Measurements from ENCODE around the gene CDH20.

Gene CDH20

DNA sequence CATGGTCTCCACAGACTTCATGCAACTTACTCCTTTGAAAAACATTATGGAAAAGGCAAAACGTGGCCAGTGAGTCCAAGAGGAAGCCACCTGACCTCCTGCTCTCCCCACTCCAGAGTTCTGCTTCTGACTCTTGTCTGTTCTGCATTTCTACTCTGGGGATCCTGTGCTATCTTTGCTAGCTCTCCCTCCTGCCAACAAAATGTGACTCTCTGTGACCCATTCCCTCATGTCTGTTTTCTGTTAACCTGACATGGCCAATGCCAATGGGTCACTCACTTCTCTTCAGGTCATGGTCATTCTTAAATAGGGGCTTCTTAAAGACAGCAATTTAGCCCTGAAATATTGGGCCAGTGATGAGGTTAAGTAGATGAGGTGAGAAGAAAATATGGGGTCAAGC is 210.3 kb downstream of the CDH20 start:
- no peaks in the 10 kb centered on the region for H3K9me3 Mint-ChIP-seq
- no peaks in the 10 kb centered on the region for H3K27me3 Mint-ChIP-seq (ENCODE audit: low read depth)
- H3K36me3 Mint-ChIP-seq (ENCODE audit: low read depth), result no peaks in the 10 kb centered on the region
- H3K4me1 Mint-ChIP-seq (ENCODE audit: low read depth), result no peaks in the 10 kb centered on the region
- H3K4me3 Mint-ChIP-seq, result no peak overlapping the region
- no peak for DNase-seq (ENCODE audit: low spot score)
- H3K27ac Mint-ChIP-seq, result no peak overlapping the region

DNA sequence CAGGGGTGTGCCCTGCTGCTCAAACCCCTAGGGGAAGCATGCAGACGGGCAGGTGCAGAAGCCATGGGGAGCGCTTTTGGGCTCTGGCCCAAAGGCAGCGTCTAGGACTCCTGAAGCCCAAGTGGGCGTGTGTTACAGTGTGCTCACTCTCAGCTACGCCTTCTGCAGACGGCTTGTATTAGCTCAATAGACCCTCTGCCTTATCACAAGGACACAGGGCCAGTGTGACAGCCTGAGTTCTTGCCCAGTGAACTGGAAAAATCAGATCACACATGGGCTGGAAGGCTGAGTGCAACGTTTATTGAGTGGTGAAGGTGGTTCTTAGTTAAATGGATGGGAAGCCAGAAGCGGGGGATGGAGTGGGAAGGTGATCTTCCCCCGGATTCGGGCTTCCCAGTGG is 210.9 kb downstream of the CDH20 start:
- Mint-ChIP-seq H3K27ac (no peak overlapping the region), H3K4me3 (no peak overlapping the region), H3K27me3 (ENCODE audit: low read depth) (no peaks in the 10 kb centered on the region), H3K36me3 (ENCODE audit: low read depth) (no peaks in the 10 kb centered on the region), H3K4me1 (ENCODE audit: low read depth) (no peaks in the 10 kb centered on the region), H3K9me3 (no peaks in the 10 kb centered on the region)
- no peak for DNase-seq (ENCODE audit: low spot score)

DNA sequence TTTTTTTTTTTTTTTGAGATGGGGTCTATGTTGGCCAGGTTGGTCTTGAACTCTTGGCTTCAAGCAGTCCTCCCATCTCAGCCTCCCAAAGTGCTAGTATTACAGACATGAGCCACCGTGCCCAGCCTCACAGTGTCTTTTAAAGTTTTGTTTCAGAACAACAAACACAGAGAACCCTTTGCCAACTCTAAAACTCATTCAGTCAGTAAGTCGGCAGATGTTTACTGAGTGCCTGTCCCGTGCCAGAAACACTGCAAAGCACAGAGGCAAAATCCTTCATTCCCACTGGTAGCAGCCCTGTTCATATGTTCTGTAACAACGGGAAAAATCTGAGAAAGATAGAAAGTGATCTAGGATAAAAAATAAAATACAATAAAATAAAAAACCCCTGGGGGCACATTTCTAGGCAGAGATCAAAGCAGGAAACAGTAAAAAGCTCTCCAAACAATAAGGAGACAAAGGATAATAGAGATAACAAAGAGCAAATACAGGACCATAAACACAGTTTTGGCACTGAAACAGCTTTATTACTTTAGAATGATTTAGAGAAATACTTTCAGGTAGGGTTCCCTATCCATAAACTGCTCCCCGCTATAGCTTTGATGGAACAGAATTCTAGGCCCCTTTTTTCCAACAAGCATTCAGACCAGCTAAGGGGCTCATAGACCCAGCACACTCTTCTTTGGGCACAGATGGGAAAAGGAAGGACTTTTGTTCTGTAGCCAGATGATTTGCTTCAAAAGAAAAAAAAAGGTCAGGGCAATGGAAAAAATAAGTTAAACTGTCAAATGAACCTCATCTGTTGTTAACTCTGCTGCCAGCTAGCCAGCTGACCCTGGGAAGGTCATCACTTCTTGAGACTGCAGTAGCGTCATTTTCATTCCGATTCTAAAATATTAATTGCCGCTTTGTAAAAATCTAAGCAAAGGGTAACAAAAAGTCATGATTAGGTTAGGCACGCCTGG is 212.3 kb downstream of the CDH20 start:
- H3K4me3 Mint-ChIP-seq, result no peak overlapping the region
- DNase-seq (ENCODE audit: low spot score), result no peak
- no peaks in the 10 kb centered on the region for H3K4me1 Mint-ChIP-seq (ENCODE audit: low read depth)
- H3K27me3 Mint-ChIP-seq (ENCODE audit: low read depth), result no peaks in the 10 kb centered on the region
- H3K27ac Mint-ChIP-seq, result no peak overlapping the region
- H3K36me3 Mint-ChIP-seq (ENCODE audit: low read depth), result no peaks in the 10 kb centered on the region
- H3K9me3 Mint-ChIP-seq, result no peaks in the 10 kb centered on the region

DNA sequence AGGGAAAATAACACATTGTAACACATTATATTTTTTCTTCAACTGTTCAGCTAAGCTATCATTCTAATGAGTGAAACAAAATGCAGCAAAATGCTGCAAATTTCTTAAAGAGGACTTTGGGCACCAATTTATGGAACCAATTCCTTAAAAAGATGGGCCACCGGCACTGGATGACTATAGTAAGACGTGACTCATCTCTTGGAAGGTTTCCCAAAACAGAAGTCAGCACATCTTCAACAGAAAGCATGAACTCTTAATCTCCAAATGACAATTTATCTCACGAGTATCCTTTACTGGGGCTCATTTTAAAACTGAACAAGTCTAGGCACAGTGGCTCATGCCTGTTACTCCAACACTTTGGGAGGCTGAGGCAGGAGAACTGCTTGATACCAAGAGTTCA is 213.4 kb downstream of the CDH20 start:
- Mint-ChIP-seq H3K4me1 (ENCODE audit: low read depth) (no peaks in the 10 kb centered on the region), H3K36me3 (ENCODE audit: low read depth) (no peaks in the 10 kb centered on the region), H3K9me3 (no peaks in the 10 kb centered on the region), H3K27me3 (ENCODE audit: low read depth) (no peaks in the 10 kb centered on the region), H3K27ac (no peak overlapping the region), H3K4me3 (no peak overlapping the region)
- no peak for DNase-seq (ENCODE audit: low spot score)

DNA sequence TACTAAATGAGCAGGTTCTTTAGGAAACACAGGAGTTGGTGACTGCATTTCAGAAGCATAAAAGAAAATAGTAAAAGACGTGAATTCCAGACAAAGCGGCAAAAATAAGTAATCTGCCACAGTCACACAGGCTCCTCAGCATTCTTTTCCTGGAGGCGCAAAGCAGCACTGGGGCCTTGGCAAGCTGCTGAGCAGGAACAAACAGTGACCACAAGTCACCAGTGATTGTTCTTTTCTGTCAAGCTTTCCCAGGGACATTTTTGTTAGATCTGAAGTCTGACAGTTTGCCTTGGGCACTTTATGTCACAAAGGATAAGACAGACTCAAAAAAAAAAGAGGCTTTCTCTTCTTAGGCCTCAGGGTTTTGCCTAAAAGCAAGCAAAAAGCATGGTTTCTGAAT is 216.2 kb downstream of the CDH20 start:
- no peak overlapping the region for H3K27ac Mint-ChIP-seq
- DNase-seq (ENCODE audit: low spot score), result no peak
- no peaks in the 10 kb centered on the region for H3K9me3 Mint-ChIP-seq
- no peaks in the 10 kb centered on the region for H3K27me3 Mint-ChIP-seq (ENCODE audit: low read depth)
- no peaks in the 10 kb centered on the region for H3K36me3 Mint-ChIP-seq (ENCODE audit: low read depth)
- H3K4me3 Mint-ChIP-seq, result no peak overlapping the region
- H3K4me1 Mint-ChIP-seq (ENCODE audit: low read depth), result no peaks in the 10 kb centered on the region

DNA sequence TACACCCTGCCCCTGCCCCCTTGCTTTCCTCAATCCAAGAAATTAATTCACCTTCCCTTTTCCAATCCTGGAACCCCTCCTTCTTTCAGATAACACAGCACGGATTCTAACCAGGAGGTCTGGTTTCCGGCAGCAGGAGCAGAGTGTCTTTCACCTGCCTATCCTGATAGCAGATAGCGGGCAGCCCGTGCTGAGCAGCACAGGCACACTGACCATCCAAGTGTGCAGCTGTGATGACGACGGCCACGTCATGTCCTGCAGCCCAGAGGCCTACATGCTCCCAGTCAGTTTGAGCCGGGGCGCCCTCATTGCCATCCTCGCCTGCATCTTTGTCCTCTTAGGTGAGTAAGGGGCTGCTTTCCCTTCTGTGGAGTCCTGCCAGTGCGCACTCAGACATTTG is 216.7 kb downstream of the CDH20 start:
- H3K36me3 Mint-ChIP-seq (ENCODE audit: low read depth), result no peaks in the 10 kb centered on the region
- H3K4me1 Mint-ChIP-seq (ENCODE audit: low read depth), result no peaks in the 10 kb centered on the region
- no peak for DNase-seq (ENCODE audit: low spot score)
- H3K4me3 Mint-ChIP-seq, result no peak overlapping the region
- H3K27me3 Mint-ChIP-seq (ENCODE audit: low read depth), result no peaks in the 10 kb centered on the region
- H3K9me3 Mint-ChIP-seq, result no peaks in the 10 kb centered on the region
- no peak overlapping the region for H3K27ac Mint-ChIP-seq

DNA sequence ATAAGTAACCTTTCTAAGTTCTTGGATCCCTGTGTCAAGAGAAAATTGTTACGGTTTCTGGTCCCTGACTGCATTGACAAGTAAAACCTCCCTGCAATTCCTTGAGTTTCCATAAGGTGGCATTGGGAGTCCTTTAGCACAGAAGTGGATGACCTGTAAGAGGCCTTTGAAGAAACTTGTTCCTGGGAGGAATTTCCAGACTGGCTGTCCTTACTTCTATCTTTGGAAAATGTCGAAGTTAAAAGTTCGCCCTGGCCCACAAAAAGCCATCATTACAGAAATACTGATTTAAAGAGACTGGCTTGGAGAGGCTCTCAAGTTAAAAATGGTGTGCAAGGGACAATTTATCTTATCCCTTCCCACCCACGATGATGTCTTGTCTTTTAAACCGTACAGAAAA is 218.4 kb downstream of the CDH20 start:
- no peak for DNase-seq (ENCODE audit: low spot score)
- Mint-ChIP-seq H3K36me3 (ENCODE audit: low read depth) (no peaks in the 10 kb centered on the region), H3K27me3 (ENCODE audit: low read depth) (no peaks in the 10 kb centered on the region), H3K4me3 (no peak overlapping the region), H3K4me1 (ENCODE audit: low read depth) (no peaks in the 10 kb centered on the region), H3K9me3 (no peaks in the 10 kb centered on the region), H3K27ac (no peak overlapping the region)

DNA sequence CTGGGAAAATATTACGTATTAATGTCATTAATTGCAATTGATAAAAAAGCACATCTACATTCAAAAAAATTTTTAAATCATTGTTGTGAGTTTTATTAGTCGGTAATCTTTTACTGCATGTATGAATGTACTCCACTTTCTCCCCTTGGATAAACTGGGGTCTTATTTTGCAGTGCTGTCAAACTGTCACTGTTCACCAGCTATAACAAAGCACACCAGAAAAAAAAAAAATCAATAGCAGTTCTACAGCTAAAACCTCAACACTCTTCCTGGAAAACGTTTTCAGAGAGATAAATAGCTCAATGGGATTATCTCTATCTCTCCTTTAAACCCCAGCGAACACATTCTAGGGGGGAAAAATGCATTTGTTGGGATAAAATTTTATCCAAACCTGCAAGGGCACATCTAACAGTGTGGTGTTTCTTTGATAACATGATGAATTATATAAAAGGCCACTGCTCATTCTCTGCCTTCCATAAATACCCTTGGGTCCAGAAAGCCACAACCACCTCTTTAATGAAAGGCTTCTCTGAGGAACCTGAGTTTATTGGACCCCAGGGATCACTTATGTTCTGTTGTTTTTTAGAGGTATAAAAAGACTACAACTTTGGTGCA is 219.9 kb downstream of the CDH20 start:
- Mint-ChIP-seq H3K27ac (no peak overlapping the region), H3K9me3 (no peaks in the 10 kb centered on the region), H3K4me1 (ENCODE audit: low read depth) (no peaks in the 10 kb centered on the region), H3K4me3 (no peak overlapping the region), H3K27me3 (ENCODE audit: low read depth) (peaks cover 4% of the 10 kb centered on the region), H3K36me3 (ENCODE audit: low read depth) (no peaks in the 10 kb centered on the region)
- DNase-seq (ENCODE audit: low spot score), result no peak

DNA sequence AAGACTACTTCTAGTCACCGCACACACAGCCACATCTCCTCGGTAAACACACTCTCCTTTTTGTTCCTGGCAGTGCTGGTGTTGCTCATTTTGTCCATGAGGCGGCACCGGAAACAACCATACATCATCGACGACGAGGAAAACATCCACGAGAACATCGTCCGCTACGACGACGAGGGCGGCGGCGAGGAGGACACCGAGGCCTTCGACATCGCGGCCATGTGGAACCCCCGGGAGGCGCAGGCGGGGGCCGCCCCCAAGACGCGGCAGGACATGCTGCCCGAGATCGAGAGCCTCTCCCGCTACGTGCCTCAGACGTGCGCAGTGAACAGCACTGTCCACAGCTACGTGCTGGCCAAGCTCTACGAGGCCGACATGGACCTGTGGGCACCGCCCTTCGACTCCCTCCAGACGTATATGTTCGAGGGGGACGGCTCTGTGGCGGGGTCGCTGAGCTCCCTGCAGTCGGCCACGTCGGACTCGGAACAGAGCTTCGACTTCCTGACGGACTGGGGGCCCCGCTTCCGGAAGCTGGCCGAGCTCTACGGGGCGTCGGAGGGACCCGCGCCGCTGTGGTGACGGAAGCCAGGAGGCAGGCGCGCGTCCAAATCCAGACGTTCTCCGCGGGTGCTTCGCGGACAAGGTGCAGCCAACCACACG is 221.0 kb downstream of the CDH20 start:
- Mint-ChIP-seq H3K9me3 (no peaks in the 10 kb centered on the region), H3K27ac (no peak overlapping the region), H3K27me3 (ENCODE audit: low read depth) (peaks cover 4% of the 10 kb centered on the region), H3K4me3 (peak overlapping the region; percentile 56), H3K36me3 (ENCODE audit: low read depth) (no peaks in the 10 kb centered on the region), H3K4me1 (ENCODE audit: low read depth) (no peaks in the 10 kb centered on the region)
- no peak for DNase-seq (ENCODE audit: low spot score)

DNA sequence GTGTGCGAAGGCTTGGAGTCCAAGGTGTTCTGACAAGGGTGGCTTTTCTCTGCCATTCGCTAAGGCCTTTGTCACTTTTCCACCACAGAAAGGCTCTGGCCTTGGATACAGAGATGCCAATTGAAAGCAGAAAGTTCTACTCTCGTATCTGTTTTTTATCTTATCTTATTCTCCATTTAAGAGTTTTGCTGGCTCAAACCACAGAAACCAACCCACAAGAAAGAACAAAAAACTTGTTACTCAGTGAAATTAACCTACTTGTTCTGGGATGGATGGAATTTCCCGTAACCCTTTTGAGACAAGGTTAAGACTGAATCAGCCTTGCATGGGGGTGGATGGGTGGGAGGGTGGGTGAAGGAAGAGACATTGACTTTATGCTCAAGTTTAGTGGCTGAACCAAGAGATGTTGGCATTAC is 221.7 kb downstream of the CDH20 start:
- Mint-ChIP-seq H3K9me3 (no peaks in the 10 kb centered on the region), H3K27ac (no peak overlapping the region), H3K4me1 (ENCODE audit: low read depth) (no peaks in the 10 kb centered on the region), H3K27me3 (ENCODE audit: low read depth) (peaks cover 4% of the 10 kb centered on the region), H3K4me3 (no peak overlapping the region), H3K36me3 (ENCODE audit: low read depth) (no peaks in the 10 kb centered on the region)
- DNase-seq (ENCODE audit: low spot score), result no peak

DNA sequence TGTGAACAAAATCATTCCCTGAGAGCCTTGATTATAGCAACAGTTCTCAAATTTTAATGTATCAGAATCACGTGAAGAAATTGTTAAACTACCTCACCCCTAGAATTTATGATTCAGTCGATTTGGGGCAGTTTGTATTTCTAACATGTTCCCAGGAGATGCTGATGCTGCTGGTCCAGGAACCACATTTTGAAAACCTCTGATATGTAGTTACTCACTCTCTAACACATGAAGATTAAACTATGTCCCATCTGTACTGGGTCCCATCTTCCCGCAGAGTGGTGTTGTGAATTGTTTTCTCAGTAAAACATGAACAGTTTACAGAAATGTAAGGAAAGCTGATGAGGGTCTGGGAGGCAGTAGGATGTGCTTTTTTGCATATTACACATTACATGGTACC is 223.1 kb downstream of the CDH20 start:
- peaks cover 4% of the 10 kb centered on the region for H3K27me3 Mint-ChIP-seq (ENCODE audit: low read depth)
- DNase-seq (ENCODE audit: low spot score), result no peak
- peaks cover 6% of the 10 kb centered on the region for H3K9me3 Mint-ChIP-seq
- no peak overlapping the region for H3K4me3 Mint-ChIP-seq
- no peaks in the 10 kb centered on the region for H3K4me1 Mint-ChIP-seq (ENCODE audit: low read depth)
- no peak overlapping the region for H3K27ac Mint-ChIP-seq
- H3K36me3 Mint-ChIP-seq (ENCODE audit: low read depth), result no peaks in the 10 kb centered on the region

DNA sequence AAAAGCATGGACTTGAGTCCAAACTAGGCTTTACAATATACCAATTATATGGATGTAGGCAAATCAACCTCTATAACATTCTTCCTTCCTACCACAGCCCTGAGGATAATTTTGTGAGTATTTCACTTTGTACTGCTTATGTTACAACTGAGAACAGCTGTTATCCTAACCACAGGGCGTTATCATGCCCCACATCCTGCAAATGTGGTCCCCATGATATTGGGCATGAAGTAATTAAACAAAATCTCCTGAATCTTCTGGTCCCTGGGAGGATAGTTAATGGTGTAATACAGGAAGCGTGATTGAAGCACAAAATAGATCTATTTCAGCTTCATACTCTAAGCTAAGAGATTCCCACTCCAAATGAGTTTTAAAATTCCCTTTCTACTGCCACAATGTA is 223.6 kb downstream of the CDH20 start:
- peaks cover 4% of the 10 kb centered on the region for H3K27me3 Mint-ChIP-seq (ENCODE audit: low read depth)
- no peaks in the 10 kb centered on the region for H3K36me3 Mint-ChIP-seq (ENCODE audit: low read depth)
- H3K4me3 Mint-ChIP-seq, result no peak overlapping the region
- no peak for DNase-seq (ENCODE audit: low spot score)
- H3K9me3 Mint-ChIP-seq, result peaks cover 6% of the 10 kb centered on the region
- H3K4me1 Mint-ChIP-seq (ENCODE audit: low read depth), result no peaks in the 10 kb centered on the region
- H3K27ac Mint-ChIP-seq, result no peak overlapping the region

DNA sequence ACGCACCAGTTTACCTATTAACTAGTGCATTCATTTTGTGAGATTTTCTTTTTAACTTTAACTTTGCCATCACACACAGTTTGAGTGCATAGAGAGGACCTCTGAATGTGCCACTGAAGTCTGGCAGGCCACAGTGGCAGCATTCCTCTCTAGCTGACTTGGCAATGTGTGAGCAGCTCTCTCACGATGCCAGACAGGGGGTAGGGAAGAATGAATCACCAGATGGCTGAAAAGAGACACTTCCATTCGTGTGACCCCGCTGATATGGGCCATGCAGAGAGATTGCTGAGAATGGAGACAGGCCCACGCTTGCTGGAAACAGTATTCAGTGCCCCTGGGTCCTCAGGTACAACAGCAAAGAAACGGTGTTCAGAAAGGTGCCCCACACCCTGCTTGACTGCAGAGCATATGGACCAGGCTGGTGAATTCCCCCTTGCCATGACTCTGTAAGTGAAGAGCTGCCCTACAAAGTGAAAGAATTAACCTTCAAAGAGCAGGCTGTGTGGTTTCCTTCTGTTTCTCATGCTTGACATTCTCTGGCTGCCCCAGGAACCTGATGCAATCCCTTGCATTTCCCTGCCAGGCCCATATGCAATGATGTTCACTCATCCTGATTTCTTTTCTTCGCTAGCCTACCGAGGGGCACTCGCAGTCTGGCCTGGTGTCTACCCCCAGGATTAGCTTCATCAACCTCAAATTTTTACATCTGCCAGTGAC is 236.1 kb downstream of the CDH20 start:
- Mint-ChIP-seq H3K36me3 (ENCODE audit: low read depth) (no peaks in the 10 kb centered on the region), H3K4me1 (ENCODE audit: low read depth) (no peaks in the 10 kb centered on the region), H3K27me3 (ENCODE audit: low read depth) (no peaks in the 10 kb centered on the region), H3K9me3 (peaks cover 7% of the 10 kb centered on the region), H3K4me3 (no peak overlapping the region), H3K27ac (no peak overlapping the region)
- no peak for DNase-seq (ENCODE audit: low spot score)

DNA sequence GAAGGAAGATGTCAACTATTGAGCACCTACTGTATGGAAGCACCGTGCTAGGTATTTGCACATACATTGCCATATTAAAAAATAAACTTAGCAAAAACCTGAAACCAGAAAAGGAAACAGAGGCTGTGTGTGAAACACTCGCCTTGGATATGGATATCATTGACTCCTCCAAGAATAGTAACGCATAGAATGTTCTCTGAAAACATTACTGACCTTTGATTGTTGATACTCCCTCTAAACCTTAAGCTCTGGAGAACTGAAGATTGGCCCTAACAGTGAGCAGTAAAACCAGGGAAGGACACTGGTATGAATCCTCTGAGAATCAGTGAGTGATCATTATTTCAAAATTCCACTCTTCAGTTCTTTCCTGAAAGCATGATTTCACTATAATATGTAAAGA is 236.8 kb downstream of the CDH20 start:
- peaks cover 7% of the 10 kb centered on the region for H3K9me3 Mint-ChIP-seq
- no peaks in the 10 kb centered on the region for H3K27me3 Mint-ChIP-seq (ENCODE audit: low read depth)
- no peak overlapping the region for H3K27ac Mint-ChIP-seq
- no peaks in the 10 kb centered on the region for H3K4me1 Mint-ChIP-seq (ENCODE audit: low read depth)
- no peak for DNase-seq (ENCODE audit: low spot score)
- no peaks in the 10 kb centered on the region for H3K36me3 Mint-ChIP-seq (ENCODE audit: low read depth)
- H3K4me3 Mint-ChIP-seq, result no peak overlapping the region

Measured in T-helper 2 cell treated with Interferon-gamma antibody and Interleukin-4, amounts not matched to agents 5 μg/mL and 100 μg/mL, for 36 hours (primary cell).